NCI-H187 treated with DMSO at 0.1 percent for 48 hours (cell line): ENCODE results near the gene SPAG16.

Experiments used
- DNase-seq: peaks from one replicate; lab custom pipeline; 2025; lab: John Stamatoyannopoulos, UW

The SPAG16 gene

DNA sequence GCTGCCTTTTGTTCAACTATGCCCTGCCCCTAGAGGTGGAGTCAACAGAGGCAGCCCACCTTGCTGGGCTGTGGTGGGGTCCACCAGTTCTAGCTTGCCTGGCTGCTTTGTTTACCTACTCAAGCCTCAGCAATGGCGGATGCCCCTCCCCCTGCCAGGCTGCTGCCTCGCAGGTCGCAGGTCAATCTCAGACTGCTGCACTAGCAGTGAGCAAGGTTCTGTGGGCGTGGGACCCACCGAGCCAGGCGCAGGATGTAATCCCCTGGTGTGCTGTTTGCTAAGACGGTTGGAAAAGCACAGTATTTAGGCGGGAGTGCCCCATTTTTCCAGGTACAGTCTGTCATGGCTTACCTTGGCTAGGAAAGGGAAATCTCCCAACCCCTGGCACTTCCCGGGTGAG lies 993.6 kb downstream of the SPAG16 start:
- DNase-seq = no peak

DNA sequence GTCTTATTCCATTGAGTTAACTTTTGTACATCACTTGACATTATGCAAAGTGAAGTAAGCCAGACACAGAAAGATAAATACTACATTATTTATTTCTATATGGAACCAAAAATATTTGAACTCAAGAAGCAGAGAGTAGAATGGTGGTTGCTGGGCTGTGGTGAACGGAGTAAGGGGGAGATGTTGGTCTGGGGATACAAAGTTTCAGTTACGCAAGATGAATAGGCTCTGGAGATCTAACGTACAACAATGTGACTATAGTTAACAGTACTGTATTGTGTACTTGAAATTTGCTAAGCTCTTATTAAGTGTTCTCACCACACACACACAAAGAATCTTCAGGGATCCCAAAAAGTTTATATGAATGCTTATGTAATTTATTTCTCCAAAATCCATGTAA lies 1001.7 kb downstream of the SPAG16 start:
- no peak for DNase-seq

DNA sequence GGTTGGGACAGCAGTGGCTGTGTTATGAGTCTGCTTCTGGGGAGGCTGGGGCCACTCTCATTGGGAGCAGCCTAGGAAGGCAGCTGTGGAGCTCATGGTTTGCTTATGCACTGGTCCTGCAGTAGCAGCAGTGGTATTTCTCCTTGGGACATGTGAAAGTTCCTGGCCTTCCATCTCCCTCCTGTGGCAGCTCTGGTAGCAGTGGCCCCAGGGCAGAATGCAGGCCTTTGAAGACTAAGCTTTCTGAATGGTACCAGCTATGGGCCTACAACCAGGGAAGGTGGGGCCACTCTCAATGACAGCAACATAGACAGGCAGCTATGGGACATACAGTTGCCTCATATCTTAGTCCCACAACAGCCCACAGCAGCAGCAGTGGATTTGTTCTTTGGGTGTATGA lies 1009.3 kb downstream of the SPAG16 start:
- DNase-seq = no peak

DNA sequence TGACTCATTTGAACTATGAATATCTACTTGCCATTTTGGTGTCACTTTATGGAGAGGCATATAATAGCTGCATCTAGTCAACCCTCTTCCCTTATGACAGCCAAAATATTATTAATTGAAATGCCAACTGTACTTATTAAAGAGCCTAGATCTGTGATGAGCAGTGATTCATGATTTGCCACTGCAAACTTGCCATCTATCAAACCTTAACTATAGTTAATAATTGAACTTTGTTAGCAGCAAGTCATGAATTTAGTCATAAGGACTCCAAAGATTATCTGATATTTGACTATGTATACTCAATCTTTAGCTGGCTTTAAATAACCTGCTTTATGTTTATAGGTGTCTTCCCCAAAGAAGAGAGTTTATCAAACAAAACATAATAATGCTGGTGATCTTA lies 1010.2 kb downstream of the SPAG16 start:
- DNase-seq = no peak

DNA sequence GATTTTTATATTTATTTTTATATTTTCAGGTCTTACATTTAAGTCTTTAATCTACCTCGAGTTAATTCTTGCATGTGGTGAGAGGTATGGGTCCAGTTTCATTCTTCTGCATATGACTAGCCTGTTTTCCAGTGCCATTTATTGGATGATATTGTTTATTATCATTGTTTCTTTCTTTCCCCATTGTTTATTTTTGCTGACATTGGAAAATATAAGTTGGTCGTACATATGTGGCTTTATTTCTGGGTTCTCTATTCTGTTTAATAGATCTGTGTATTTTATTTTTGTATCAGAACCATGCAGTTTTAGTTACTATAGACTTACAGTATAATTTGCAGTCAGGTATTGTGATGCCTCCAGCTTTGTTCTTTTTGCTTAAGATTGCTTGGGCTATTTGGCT lies 1013.2 kb downstream of the SPAG16 start:
- no peak for DNase-seq

DNA sequence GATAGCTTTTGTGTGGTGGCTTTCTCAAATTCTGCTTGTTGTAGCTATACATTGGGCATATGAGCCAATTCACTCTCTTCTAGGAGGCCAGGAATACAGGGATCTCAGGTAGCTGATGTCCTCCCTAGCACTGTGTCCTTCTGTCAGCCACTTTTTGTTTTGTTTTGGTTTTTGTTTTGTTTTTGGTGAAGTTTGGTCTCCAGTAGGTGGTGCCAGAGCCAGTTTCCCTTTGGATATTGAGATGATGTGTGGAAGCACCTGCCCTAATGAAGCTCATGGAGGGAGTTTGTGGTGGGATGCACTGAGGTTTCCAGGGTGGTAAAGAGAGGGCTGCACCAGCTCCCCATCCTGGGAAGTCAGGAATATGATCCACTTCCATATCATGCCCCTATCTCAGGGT lies 1026.1 kb downstream of the SPAG16 start:
- DNase-seq = no peak

DNA sequence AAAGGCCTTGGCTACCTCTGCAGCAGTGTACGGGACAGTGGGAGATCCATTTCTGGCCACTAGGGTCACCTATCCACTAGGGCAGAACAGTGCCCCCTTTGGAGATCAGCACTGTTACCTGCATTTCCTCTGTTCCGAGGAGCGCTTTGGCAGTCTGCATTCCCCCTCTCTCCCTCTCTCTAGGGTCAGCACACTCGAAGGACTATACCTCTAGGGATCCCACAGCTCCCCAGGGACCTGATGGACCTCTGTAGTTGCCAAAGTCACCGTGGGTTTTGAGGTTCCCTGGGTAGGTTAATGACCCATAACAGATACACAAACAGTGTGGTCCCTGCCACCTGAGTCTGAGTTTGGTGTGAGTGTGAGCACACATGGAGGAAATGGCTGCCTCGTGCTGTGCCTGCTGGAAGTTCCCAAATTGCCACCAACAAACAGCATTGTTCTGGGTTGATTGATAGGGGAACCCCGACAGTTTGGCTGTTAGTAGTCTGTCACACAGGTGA lies 1026.8 kb downstream of the SPAG16 start:
- no peak for DNase-seq

DNA sequence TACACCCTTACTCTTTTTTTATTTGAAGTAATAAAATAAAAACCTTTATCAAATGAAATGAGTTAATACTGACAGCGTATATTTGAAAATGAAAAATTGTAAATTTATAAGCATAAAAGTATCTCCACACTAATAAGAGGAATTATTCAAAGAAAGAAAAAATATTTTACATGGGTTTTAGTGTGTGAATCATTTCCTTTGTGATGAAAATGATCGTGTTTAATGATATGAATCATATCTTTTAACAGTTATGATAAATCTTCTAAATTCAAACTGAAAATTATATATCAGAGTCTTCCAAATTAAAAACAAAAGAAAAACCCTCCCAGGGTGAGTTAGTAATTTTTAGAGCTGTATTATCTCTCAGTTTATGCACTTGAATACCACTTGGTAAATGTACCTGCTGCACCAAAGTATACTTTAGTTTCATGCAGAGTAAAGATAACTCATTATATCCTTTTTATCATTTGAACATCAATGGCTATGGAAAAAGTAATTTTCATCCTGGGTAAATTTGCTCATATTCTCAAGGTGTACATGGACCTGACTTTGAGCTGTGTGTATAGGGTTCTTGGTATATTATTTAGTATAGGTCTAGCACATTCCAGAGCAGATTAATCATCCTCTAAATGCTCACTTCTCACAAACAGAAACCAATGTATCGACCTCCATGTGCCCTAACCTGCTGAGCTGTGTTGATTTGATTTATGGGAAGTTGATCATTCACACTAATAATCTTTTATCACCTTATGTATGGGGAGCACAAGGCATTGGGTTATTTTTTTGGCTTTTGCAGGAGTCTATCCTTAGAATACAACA lies 1027.9 kb downstream of the SPAG16 start:
- no peak for DNase-seq

DNA sequence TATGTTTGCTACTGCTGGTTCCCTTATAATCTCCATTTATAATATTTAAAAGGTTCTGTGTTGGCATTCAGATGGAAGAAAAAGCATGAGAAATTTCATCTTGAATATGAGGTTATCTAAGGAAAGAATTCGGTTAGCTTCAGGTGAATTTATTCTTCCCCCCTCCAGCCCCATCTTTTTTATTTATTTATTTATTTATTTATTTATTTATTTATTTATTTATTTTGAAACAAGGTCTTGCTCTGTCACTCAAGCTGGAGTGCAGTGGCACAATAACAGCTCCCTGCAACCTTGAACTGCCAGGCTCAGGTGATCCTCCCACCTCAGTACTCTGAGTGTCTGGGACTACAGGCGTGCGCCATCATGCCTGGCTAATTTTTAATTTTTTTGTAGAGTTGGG lies 1031.1 kb downstream of the SPAG16 start:
- no peak for DNase-seq

DNA sequence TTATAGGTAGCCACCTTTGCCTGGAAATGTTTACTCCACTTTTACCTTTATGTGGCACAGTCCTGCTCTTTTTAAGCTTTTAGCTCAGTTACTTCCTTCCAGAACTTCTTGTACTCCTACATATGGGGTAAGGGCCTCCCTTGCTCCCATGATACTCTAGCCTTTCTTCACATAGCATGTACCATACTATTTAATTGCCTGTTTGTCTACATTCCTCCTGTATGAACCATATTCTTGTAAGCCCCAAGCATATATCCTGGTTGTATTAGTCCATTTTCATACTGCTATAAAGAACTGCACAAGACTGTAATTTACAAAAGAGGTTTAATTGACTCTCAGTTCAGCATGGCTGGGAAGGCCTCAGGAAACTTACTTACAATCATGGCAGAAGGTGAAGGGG lies 1035.9 kb downstream of the SPAG16 start:
- no peak for DNase-seq

DNA sequence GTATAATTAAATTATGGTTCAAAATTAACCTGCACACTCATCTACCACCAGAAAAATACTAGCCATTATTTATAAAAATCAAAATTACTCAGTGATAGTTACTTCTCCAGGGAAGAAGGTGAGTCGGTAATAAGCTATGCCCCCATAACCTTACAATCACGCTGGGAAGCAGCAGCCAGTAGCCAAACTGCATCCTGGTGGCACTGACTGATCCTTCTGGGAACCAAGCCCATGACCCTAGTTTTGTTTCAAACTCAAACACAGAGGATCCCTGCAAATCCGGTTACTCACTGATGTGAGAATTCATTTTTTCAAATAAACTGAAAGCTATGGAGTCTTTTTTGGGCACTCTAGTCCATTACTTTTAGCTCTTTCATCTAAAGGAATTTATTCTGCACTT lies 1038.4 kb downstream of the SPAG16 start:
- no peak for DNase-seq

DNA sequence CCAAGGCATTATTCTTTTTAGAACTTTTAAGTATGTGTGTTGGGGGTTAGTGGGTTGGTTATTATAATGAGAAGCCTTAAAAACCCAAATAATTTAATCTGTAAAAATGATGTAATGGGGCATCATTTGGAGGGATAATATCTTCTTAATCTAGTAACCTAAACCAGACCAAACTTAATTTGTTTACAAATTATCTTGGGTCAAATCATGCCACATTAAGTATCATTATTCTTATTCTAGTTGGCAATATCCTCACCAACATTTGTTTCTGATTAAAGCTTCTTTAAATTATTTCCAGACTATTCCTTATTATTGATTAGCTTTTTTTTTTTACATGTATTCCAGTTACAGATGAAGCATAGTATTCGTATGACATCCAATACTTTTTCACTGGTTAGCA lies 1041.1 kb downstream of the SPAG16 start:
- DNase-seq = no peak

DNA sequence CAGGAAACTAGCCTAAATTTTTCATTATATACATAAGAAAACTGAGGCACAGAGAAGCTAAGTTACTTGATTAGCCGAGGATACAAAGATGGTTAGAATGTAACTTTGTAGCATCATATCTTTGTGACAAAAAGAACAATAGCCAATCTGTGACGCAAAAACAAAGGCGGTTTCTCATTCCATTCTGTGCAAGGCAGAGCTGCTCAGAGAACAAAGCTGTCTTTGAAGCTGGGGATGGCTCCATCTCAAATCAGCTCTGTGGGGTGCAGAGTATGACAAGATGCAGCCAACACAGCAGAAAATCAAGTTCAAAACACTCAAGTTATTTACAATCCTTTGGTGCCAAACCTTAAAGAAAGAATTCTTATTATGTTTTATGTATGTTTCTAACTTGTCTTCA lies 1044.7 kb downstream of the SPAG16 start:
- no peak for DNase-seq

DNA sequence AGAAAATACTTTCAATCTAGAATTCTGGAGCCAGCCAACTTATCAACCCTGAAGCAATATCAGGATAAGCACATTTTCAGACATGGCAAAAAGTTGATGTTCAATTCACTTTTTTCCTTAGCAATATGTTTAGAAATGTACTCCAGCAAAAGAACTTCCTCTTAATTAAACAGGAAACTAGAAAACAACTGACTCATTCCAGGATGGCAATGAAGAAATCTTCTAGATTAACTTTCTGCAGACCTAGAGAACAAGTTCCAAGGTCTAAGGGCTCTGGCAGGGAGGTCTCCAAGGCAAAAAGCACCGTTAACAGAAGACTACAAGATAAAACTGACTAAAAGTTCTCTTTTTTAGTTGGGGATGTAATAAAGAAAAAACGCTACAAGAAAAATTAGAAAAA lies 1057.4 kb downstream of the SPAG16 start:
- no peak for DNase-seq

DNA sequence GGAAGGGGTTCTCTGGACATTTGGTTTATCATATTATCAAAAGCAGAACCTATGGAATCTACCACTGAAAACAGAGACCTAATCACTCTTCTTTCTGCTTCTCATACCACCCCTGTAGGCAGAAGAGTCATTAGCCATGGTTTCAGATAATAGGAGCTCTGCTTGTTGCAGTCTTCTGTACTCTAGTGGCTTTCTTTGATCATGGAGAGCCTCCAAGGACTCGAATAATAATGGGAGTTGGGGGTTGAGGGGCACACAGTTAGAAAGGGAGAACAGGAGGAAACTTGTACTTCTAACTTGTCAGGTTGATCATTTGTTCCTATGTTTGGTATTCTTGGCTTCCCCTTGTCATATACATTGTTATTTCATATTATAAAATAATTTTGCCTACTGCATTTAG lies 1074.2 kb downstream of the SPAG16 start:
- DNase-seq = no peak

DNA sequence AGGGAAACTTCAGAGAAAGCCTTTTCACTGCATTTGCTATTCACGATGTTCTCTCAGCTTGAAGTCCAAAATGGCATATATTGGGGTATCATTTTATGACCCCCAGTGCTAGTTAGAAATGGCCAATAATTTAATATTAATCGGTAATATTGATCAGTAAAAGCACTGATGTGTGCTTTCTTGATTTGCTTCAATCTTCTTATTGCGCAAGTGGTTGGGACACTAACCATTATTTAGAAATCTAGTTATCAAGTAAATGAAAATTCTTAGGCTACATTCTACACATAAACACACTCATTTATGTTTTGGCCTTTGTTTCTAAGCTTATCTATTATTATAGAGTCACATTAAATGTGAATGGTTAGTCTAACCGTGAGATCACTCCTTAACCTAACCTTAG lies 1076.9 kb downstream of the SPAG16 start:
- DNase-seq = no peak

DNA sequence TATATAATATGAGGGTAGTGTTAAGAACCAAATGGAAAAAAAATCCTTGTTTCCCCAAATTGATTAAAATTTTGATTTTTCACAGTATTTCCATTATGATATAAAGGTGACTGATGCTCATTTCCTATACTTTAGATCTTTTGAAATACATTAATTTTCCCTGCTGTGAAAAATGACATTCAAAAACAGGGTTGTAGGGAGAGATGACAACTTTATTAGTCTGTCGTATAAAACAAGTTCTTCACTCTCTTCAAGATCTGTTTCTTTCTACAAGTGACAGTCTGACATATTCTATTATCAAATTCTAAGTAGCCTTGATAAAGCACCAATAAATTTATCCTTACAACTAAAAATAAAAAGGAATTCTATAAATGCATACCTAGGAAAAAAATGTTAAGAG lies 1081.3 kb downstream of the SPAG16 start:
- no peak for DNase-seq

DNA sequence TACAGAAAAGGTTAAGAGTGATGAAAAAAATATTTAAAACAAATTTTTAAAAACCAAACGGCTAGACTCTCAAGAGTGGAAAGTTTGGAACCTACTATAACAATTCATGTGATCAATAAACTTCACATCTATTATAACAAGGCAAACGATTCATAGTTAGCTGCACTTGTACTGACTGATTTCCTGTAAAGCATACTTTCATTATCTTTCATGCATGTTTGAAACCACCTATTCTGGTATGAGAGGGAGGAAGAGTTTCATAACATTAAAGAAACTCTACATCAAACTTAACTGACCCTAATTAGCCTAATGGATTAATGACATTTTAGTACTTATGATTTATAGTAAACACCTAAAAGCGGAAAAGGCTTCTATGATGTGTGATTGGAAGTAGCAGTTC lies 1082.9 kb downstream of the SPAG16 start:
- DNase-seq = no peak

DNA sequence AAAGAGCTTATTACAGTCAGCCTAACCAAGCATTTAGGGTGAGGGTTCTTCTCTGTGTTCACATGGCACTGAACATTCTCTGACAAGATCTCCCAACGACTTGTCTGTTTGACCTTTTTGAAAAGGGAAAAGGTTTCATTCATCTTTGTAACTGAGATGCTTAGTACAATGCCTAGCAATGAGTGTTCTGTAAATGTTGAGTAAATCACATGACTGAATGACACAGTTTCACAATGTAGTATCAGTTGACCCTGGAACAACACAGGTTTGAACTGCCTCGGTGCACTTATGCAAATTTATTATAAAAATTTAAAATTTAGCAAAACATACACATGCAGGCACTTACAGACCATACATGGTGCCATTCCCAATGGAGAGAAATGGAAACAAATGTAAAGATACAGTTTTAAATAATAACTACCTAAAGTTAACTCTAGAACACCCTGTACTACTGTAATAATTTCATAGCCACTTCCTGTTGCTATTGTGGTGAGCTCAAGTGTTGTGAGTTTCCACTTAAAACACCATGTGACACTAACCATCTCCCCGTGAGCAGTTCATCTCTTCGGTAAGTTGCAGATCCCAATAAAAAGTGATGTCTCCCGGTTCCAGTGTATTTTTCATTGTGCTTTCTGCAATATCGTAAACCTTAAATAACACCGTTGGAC lies 1092.5 kb downstream of the SPAG16 start:
- DNase-seq = no peak

DNA sequence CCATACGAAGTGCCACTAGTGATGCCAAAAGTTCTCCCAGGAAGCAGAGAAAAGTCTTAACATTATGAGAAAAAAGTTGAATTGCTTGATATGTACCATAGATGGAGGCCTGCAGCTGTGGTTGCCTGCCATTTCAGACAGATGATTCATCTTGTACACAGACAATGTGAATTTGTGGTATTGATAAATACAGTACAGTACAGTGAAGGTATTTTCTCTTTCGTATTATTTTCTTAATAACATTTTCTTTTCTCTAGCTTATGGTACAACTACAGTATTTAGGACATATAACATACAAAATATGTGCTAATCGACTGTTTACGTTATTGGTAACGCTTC lies 1093.0 kb downstream of the SPAG16 start:
- DNase-seq = no peak

DNA sequence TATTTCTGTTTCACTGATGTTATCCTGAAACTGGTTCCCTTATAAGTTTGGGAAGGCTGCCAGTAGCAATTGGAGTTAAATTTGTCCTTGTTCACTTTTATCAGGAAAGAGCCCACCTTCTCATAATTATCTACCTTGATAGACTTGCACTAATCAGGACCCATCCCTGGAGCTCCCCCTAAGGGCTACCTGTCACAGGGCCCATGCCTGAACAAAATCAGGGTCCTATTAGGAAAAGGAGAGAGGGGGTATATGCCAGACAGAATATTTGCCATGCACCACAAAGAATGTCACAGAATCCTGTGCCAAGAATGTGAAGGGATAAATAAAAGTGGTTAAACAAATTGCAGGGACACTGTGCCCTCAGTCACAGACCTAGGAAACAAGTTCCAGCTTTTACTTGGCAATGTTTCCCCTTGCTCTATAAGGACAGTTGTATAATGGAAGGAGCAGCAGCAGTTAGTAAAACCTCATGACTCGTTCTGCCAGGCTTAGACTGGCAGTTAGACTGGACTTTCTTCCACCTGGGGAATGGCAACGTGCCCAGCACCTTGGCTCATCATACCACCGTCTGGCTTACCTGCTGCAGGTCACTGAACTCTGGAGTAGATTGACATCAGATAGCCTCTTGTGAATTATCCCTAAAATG lies 1094.3 kb downstream of the SPAG16 start:
- DNase-seq = no peak

DNA sequence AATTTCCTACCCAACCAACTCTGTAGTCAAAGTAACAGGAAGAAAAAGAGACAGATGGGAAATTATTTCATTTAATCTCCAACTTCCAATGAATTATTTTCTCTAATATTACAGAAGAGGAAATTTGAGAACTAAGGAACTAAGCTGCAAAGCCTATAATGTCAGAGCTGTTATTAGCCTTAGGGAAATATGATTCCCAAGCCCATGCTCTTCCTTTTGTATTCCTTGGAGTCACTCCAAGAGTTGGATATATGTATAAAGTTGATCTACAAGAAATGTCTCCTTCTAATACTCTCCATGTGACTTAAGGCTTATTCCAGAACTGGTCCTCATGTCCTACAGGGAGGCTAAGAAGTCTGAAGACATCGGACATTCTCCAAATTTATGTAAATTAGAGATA lies 1095.0 kb downstream of the SPAG16 start:
- DNase-seq = no peak

DNA sequence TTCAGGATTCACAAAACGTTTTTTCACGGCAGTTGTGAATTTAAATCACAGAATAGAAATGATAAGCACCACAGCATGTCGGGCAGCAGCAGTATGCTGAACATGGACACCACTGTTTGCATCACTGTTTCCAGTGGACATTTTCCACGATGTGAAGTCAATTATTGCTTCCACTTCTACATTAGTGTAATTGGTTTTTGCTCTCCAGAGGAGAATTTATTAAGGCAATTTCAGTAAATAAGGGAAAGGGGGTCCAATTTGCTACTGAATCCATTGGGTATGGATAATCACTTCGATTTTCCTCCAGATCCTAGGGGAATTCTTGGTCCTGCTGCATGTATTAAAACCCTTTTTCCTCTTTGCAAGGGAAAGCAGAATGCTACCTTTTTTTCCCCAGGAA lies 1096.4 kb downstream of the SPAG16 start:
- no peak for DNase-seq
